ENCODE measurements around the gene SEC22C.

Gene SEC22C

DNA sequence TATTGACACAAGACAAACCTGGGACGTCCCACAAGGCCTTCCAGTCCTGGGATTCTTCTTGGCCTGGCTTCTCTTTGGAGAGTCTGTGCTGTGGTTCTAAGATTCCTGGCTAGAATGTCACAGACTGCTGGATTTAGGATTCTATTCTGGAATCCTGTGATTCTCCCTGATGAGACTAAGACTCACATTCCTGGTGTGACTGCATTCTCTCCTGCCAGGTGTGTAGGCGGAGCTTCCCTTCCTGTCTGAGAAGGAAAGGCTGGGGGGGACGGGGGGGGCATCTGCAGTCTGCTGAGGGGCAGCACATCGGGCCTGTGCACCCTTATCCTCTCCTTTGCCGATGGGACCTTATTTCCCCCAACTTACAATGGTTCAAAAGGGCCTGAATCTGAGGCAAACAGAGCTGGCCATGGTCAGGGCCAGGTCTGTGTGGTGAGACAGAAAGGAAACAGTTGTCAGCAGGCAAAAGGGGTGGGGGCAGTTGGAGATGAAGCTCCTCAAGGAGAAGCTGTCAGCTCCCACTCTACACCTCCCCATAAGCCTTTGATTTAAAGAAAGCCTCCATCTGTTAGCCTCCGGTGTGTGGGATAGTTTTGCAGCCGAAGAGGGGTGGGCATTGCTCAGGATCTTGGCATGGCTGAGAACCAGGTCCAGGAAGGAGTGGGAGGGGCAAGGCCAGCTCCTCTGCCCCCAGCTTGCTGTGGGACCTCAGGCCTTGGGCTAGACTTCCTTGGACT, 48.4 kb downstream of the SEC22C start:
- no peak for DNase-seq

DNA sequence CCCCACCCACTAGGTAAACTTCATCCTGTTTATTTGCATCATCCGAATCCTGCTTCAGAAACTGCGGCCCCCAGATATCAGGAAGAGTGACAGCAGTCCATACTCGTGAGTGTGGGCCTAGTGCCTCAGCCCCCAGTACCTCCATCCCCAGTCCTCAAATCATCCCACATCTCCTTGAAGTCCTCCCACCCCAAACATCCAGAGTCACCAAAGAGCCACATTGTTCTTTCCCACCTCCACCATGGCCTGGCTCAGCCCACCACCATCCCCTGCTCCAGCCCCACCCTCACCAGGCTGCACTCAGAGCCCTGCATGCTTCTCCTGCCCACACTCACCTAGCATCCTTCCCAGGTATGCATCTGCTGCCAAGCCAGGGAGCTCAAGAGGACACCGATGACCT, 49.5 kb downstream of the SEC22C start:
- no peak for DNase-seq

GRCh38 chr3:42531470-42531869, 50.3 kb downstream of the SEC22C start:
- no peak for DNase-seq

DNA sequence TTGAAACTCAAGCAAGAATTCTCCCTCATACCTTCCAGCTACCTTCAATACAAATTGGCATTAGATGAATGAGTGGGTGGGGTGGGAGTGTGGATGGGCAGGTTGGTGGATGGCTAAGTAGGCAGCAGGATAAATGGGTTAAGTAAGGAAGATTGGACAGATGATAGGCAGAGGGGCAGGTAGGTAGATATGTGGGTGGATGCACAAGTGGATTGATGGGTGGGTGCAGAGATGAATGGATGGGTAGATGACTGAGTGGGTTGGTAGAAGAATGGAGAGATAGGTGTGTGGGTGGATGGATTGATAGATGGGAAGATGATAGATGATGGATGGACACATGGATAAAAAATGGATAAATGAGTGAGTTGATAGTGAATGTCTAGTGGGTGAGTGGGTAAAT, 51.7 kb downstream of the SEC22C start:
- no peak for DNase-seq

- no peak for DNase-seq
These were observed 52.3 kb downstream of the SEC22C start for GRCh38 chr3:42529468-42529867.

DNA sequence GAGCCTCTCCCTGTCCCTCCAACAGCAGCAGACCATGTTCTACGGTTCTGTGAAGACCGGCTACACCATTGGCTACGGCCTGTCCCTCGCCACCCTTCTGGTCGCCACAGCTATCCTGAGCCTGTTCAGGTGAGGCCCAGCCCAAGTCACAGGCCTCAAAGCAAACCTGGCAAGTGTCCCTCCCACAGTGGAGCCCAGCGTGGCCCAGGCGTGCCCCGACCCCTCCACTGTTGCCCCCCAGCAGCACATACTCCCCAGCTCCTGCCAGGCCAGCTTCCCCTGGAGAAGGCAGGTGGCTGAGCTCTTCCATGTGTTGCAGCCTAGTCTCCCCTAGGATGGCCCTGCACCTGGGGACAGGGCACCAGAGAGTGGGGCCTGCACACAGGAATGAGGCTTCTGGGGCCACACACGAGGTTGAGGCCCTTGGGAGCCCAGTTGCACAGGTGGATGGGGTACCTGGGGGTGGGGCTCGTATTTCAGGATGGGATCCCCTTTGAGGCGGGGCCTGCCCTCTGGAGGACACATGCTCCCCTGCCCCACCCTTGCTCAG, 54.3 kb downstream of the SEC22C start:
- no peak for DNase-seq

GRCh38 chr3:42526616-42527367, 55.0 kb downstream of the SEC22C start:
- DNase-seq, result no peak

DNA sequence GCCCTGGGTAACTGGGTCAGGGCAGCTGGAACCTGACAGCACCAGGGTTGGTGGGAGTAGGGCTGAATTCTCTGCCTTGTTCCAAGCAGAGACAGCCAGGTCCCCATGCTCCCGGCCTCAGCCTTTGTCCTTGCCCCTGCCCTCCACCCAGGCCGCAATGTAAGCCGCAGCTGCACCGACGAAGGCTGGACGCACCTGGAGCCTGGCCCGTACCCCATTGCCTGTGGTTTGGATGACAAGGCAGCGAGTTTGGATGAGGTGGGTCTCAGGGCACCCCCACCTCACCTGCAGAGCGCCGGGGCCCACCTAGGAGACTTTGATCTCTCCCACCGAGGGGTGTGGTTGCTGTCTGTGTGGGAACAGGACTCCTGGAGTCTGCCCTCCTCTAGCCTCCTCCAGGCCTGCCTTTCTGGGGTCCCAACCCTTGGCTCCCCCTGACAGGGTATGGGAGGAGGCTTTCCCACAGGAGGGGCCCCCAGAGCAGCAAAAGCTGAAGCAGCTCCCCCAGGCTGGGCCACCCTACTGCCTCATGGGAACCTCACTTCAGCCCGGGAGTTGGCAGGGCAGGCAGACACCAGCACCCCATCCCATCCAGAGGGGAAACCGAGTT, 55.9 kb downstream of the SEC22C start:
- no peak for DNase-seq

DNA sequence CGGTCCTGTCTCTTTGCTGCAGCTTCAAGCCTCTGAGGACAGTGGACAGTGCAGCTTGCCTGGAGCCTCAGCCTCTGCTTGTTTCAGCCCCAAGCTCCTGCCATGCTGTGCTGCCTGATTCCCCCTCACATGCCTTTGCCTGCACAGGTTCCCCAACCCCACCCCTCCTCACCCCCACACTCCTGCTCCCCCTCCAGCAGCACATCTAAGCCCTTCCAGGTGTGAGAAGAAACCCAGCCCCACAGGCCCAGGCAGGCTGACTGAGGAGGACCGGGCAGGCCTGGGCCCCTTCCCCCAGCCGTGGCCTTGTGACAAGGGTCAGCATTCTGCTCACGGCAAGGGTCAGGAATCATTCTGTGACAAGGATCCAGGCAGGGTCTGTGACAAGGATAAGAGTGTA, 56.6 kb downstream of the SEC22C start:
- DNase-seq, result no peak

- no peak for DNase-seq
These were observed 57.0 kb downstream of the SEC22C start for GRCh38 chr3:42524751-42525150.

- DNase-seq, result no peak
These were observed 60.9 kb downstream of the SEC22C start for GRCh38 chr3:42520906-42521305.

DNA sequence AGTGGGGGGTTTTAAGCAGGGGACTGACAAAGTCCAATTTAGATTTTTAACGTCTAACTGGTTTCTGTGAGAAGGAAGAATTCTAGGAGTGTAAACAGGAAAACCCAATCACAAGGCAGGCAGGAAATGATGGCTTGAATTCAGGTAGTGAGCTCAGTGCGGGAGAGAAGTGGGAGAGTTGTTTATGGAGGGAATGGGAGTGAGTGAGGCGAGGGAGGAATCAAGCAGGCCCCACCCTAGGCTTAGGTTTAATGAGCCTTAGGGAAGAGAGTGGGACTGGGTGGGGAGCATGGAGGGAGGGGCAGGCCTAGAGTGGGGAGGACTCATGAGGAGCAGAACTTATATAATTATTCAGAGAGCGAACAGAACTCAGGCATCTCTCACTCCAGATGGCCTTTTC, 61.4 kb downstream of the SEC22C start:
- no peak for DNase-seq

GRCh38 chr3:42519568-42519962, 62.2 kb downstream of the SEC22C start:
- DNase-seq, result no peak

DNA sequence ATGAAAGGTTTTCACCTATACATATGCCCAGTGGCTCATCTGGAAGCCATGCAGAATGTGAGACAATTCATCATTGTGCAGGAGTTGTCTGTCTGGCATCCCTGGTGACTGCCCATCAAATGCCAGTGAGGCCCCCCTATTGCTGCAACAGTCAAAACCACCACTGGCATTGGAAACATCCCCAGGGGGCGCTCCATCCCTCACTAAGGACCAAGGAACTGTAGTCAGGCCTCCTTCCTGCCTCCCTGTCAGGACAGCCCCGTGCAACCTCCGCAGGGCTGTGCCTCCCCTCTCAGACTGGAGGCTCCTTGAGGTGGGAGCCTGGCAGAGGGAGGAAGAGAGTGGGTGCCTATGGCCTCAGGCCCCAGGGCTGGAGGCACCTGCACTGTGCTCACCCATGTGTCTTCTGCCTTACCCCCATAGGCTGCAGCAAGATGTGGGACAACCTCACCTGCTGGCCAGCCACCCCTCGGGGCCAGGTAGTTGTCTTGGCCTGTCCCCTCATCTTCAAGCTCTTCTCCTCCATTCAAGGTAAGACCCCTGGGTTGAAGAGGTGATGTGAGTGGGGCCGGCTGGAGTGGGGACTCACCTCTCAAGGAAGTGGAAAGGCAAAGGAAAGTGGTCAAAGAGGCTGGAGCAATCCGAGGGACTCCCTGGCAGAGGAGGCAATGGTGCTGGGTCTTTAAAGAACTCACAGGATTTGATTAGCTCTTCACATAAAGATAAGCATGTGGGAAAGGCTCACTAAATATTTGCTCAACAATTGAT, 62.8 kb downstream of the SEC22C start:
- no peak for DNase-seq

DNA sequence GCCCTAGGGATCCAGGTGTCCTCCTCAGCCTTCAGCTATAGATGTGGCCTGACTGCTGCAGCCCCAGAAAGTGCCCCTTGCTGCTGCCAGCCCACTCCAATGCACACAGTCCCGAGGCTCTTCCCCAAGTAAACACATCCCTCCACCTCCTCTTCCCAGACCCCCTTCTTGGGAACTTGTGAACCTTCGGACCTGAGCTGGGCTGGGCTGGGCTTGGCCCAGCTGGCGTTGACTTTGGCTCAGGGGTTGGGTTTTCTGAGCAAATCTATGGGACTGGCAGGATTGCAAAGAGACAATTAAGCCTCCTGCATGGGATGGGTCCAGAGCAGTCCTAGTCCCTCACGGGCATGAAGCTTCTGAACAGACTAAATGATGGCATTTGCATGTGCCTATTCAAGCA, 64.7 kb downstream of the SEC22C start:
- DNase-seq, result no peak

- DNase-seq, result no peak
These were observed 65.3 kb downstream of the SEC22C start for GRCh38 chr3:42516443-42516842.

DNA sequence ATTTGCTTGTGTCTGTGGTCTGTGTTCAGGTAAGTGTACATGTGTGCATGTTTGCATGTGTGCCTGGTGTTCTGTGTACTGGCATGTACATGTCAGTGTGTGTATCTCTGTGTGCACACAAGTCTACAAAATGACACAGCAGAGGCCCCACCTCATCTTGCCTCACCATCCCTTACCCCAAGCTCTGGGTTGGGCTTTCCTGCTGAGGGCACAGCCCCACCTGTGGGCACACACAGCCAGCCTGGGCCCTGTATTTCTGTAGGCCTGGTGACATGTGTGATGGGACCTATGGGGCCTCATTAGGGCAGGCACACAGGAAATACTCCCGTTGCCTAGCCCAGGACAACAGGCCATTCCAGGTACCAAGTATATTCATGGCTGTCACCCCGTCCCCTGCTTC, 65.8 kb downstream of the SEC22C start:
- no peak for DNase-seq

DNA sequence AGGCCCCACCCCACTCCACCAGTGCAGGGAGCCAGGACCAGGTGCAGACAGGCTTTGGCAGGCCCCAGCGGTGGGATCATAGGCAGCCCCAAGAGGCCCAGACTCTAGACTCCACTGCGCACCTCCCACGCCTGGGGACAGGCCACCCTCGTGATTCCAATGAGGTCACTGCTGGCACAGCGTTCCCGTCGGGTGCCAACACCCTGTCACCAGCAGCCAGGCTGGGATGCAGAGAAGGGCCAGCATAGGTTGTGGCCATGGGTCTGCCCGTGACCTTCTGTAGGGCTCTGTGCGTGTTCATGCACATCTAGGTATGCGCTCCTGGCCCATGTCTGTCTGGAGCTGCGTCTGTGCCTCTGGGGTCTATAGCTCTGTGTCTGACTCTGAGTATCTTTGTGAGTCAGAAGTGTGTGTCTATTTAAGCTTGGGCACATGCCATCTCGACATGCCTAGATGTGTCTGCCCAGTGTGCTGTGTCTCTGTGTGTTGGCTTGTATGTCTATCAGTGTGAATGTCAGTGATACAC, 66.3 kb downstream of the SEC22C start:
- DNase-seq, result no peak

DNA sequence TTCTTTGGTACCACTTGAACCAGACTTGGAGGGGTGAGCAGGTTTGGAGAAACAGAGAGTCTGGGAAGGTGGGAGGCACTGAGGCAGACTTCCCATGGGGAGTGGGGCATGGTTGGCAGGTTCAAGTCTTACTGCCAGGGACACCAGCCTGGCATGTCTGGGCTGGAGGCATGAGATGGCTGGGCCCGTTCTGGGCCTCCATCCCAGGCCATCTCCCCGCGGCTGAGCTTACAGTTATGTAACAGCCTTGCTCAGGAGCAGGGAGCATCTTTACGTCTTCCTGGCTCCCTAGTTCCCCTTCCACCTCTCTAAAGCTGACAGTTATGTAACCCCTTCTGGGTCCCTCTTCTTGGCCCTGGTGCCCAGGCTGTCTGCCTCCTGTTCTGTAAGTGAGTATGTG, 66.9 kb downstream of the SEC22C start:
- no peak for DNase-seq

GRCh38 chr3:42513521-42513920, 68.2 kb downstream of the SEC22C start:
- DNase-seq, result no peak

DNA sequence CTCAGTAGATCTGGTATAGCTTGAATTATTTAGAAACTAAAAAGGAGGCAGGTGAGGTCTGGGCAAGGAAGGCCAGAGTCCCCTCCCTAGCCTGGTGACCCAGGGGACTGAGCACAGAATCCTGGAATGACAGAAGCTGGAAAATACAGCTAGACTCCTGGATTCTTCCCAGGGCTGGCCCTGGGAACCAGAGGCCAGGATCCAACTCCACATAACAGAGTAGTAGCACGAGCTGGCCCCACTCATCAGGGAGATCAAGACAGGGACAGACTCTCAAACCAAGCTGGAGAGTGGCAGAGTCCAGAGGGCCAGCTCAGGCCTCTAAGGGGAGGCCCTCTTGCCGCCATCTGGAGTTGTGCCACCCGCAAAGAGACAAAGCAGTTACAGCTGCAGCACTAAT, 68.6 kb downstream of the SEC22C start:
- DNase-seq, result no peak

DNA sequence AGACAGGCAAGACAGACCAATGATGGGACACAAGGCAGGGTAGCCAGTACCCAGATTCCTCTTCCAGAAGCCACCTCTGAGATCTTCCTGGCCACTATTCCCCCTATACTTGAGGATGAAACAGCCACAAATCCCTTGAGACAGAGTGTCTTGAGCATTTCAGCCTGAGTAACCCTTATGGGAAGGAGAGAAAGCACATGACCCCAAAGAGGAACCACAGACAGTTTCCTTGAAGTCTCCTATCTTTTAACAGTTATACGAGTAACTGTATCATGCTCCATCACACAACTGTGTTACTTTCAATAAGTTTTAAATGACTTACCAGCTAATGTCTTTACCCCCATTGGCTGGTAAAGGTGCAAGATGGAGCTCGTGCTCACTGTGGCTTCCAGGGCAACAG, 70.0 kb downstream of the SEC22C start:
- DNase-seq, result no peak

GRCh38 chr3:42511201-42511600, 70.6 kb downstream of the SEC22C start:
- no peak for DNase-seq

All from activated CD4-positive, CD25-positive, alpha-beta regulatory T cell treated with anti-CD3 and anti-CD28 coated beads, Interleukin-2, amount 50 U/mL, for 72 hours (primary cell).